HL-60 (cell line): ENCODE results near the gene NPAS1.

Source experiments
- POLR2AphosphoS5 ChIP-seq: IDR thresholded peaks from 2 replicates; pipeline ENCODE4 v1.6.1; 2012; ENCODE audit warnings: low read depth
- SPI1 ChIP-seq: IDR thresholded peaks from 2 replicates; pipeline ENCODE4 v1.6.1; 2012; ENCODE audit warnings: low read depth, mild to moderate bottlenecking, borderline replicate concordance
- TF ChIP-seq, protein P1 (sequence below): IDR thresholded peaks from one replicate; pipeline ENCODE4 v1.5.1; 2011; ENCODE audit warnings: low read length, control low read depth, inconsistent platforms; ENCODE audit not compliant: insufficient read depth
- TF ChIP-seq, protein P2 (sequence below): IDR thresholded peaks from 2 replicates; pipeline ENCODE4 v1.6.1; 2012; ENCODE audit warnings: low read depth; ENCODE audit not compliant: insufficient replicate concordance

GRCh38 chr19:47013041-47013517 is 6.6 kb upstream of the NPAS1 start:
- TF ChIP-seq, protein P1, sequence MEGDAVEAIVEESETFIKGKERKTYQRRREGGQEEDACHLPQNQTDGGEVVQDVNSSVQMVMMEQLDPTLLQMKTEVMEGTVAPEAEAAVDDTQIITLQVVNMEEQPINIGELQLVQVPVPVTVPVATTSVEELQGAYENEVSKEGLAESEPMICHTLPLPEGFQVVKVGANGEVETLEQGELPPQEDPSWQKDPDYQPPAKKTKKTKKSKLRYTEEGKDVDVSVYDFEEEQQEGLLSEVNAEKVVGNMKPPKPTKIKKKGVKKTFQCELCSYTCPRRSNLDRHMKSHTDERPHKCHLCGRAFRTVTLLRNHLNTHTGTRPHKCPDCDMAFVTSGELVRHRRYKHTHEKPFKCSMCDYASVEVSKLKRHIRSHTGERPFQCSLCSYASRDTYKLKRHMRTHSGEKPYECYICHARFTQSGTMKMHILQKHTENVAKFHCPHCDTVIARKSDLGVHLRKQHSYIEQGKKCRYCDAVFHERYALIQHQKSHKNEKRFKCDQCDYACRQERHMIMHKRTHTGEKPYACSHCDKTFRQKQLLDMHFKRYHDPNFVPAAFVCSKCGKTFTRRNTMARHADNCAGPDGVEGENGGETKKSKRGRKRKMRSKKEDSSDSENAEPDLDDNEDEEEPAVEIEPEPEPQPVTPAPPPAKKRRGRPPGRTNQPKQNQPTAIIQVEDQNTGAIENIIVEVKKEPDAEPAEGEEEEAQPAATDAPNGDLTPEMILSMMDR, result peak; percentile 81
- TF ChIP-seq, protein P2, sequence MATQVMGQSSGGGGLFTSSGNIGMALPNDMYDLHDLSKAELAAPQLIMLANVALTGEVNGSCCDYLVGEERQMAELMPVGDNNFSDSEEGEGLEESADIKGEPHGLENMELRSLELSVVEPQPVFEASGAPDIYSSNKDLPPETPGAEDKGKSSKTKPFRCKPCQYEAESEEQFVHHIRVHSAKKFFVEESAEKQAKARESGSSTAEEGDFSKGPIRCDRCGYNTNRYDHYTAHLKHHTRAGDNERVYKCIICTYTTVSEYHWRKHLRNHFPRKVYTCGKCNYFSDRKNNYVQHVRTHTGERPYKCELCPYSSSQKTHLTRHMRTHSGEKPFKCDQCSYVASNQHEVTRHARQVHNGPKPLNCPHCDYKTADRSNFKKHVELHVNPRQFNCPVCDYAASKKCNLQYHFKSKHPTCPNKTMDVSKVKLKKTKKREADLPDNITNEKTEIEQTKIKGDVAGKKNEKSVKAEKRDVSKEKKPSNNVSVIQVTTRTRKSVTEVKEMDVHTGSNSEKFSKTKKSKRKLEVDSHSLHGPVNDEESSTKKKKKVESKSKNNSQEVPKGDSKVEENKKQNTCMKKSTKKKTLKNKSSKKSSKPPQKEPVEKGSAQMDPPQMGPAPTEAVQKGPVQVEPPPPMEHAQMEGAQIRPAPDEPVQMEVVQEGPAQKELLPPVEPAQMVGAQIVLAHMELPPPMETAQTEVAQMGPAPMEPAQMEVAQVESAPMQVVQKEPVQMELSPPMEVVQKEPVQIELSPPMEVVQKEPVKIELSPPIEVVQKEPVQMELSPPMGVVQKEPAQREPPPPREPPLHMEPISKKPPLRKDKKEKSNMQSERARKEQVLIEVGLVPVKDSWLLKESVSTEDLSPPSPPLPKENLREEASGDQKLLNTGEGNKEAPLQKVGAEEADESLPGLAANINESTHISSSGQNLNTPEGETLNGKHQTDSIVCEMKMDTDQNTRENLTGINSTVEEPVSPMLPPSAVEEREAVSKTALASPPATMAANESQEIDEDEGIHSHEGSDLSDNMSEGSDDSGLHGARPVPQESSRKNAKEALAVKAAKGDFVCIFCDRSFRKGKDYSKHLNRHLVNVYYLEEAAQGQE, result no peak
- no peak for TF ChIP-seq POLR2AphosphoS5
- TF ChIP-seq SPI1, result no peak
